Chondrocyte (in vitro differentiated cells): ENCODE results near the gene ABCD2. TPM values are rescaled to one million over a fixed set of nuclear protein-coding genes. Genes with fewer than 3 reads are reported as not detected.

Experiments used
- DNase-seq: peaks from one replicate; pipeline ENCODE4 v3.0.0; 2021; ENCODE audit warnings: mixed read lengths, low spot score
- H3K27ac Mint-ChIP-seq: one replicate; pipeline ENCODE4 v1.8.0; 2021; ENCODE audit warnings: mild to moderate bottlenecking, moderate library complexity, mixed read lengths; ENCODE audit not compliant: unreplicated experiment
- H3K27me3 Mint-ChIP-seq: 2 replicates; pipeline ENCODE4 v1.8.0; 2021; ENCODE audit warnings: low read depth, mixed read lengths
- H3K36me3 Mint-ChIP-seq: 2 replicates; pipeline ENCODE4 v1.8.0; 2021; ENCODE audit warnings: low read depth, mixed read lengths
- H3K4me1 Mint-ChIP-seq: 2 replicates; pipeline ENCODE4 v1.8.0; 2021; ENCODE audit warnings: low read depth, mild to moderate bottlenecking, mixed read lengths
- H3K4me3 Mint-ChIP-seq: one replicate; pipeline ENCODE4 v1.8.0; 2021; ENCODE audit warnings: mild to moderate bottlenecking, moderate library complexity, mixed read lengths; ENCODE audit not compliant: unreplicated experiment
- H3K9me3 Mint-ChIP-seq: 2 replicates; pipeline ENCODE4 v1.8.0; 2021; ENCODE audit warnings: low read depth, mixed read lengths
- CTCF ChIP-seq: fragments of 200-600 bp; sonication (generic); IDR thresholded peaks from 2 replicates; pipeline ENCODE4 v1.5.0; 2021; ENCODE audit warnings: antibody characterized with exemption, mild to moderate bottlenecking, moderate library complexity
- total RNA-seq: library from RNA; stranded (reverse); gene quantifications from 3 replicates; pipeline ENCODE4 v1.2.1, GENCODE V29; 2021

The ABCD2 gene
- total RNA-seq, 1 donor from 2014 or later, result 0.07 TPM

DNA sequence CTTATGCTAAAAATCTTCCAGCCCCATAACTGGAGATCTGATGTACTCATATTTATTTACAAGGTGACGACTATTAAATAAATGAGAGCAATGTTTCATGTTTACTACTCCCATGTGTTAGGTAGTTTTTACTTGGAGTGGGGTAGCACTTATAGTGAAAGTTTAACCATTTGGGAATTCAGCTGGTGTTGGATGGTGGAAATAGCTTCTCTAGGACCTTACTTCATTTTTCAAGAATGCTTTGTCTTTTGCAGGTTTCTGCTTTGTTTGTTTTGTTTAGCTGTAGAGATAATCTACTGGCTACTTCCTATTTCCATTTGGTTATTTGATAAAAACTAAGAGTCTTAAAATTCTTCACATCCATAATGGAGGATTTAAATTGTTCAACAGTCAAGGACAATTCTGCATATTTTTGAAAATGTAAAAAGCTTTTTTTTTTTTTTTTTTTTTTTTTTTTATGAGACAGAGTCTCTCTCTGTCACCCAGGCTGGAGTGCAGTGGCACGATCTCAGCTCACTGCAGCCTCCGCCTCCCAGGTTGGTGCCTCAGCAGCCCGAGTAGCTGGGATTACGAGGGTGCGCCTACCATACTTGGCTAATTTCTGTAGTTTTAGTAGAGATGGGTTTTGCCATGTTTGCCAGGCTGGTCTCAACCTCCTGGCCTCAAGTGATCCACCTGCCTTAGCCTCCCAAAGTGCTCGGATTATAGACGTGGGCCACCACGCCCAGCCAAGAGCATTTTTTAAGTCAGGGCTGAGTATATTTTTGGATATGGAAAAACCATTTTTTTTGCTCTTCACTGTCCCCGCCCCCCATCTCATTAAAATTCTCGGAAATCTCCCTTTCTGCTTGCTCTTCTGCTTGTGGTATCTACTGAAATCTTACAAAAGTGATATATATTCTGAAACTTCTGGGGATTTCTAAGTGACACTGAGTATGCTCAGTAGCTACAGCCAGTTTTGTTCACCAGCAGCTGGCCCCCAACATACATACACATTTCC, 1.4 kb upstream of the ABCD2 start:
- no peaks in the 10 kb centered on the region for H3K9me3 Mint-ChIP-seq
- peaks cover 4% of the 10 kb centered on the region for H3K4me1 Mint-ChIP-seq
- no peak overlapping the region for H3K4me3 Mint-ChIP-seq
- H3K27me3 Mint-ChIP-seq, result peaks cover 2% of the 10 kb centered on the region
- no peak for TF ChIP-seq CTCF
- H3K27ac Mint-ChIP-seq, result peak overlapping the region; percentile 1
- H3K36me3 Mint-ChIP-seq, result no peaks in the 10 kb centered on the region
- DNase-seq, result no peak

DNA sequence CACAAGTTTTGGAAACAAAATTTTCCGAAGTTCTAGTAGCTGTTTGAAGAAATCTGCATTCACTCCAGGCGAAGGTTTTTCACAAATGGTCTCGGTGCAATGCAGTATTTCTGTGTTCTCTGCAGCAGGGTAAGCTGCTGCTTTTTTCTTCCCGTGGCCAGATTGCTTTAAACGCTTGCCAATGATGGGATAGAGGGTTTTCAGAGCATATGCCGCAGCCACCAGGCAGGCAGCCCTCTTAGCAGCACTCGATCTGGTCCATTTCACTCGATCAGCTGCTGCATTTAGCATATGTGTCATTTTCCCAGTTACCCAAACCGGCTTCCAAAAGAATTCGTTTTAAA, 315 bp downstream of the ABCD2 start:
- H3K9me3 Mint-ChIP-seq, result no peaks in the 10 kb centered on the region
- H3K36me3 Mint-ChIP-seq, result no peaks in the 10 kb centered on the region
- peaks cover 4% of the 10 kb centered on the region for H3K4me1 Mint-ChIP-seq
- peaks cover 2% of the 10 kb centered on the region for H3K27me3 Mint-ChIP-seq
- no peak for TF ChIP-seq CTCF
- DNase-seq, result no peak
- no peak overlapping the region for H3K27ac Mint-ChIP-seq
- H3K4me3 Mint-ChIP-seq, result no peak overlapping the region

- H3K9me3 Mint-ChIP-seq, result no peaks in the 10 kb centered on the region
- H3K4me3 Mint-ChIP-seq, result peak overlapping the region; percentile 3
- H3K4me1 Mint-ChIP-seq, result peaks cover 4% of the 10 kb centered on the region
- H3K27ac Mint-ChIP-seq, result no peak overlapping the region
- H3K36me3 Mint-ChIP-seq, result no peaks in the 10 kb centered on the region
- no peak for TF ChIP-seq CTCF
- peaks cover 2% of the 10 kb centered on the region for H3K27me3 Mint-ChIP-seq
- no peak for DNase-seq
These were observed 902 bp downstream of the ABCD2 start for GRCh38 chr12:39618701-39619100.

DNA sequence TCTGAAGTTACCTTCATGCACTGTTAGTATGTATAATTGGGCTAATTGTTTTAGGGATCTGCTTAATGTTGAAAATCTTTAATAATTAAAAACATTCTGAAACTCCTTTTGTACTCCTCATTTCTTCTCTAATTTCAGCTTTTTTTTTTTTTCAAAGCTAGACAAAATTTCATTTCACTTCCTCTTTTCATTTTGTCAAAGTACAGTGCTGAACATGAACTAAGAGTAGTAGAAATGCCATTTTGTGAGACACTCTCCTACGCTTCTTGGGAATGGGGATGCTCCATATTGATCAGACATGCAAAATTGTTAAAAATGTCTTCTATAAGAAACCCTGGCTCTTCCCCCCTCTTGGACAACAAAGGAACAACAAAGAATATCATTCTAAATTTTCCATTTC, 1.7 kb downstream of the ABCD2 start:
- peaks cover 4% of the 10 kb centered on the region for H3K4me1 Mint-ChIP-seq
- H3K27ac Mint-ChIP-seq, result no peak overlapping the region
- TF ChIP-seq CTCF, result no peak
- no peaks in the 10 kb centered on the region for H3K36me3 Mint-ChIP-seq
- DNase-seq, result no peak
- H3K27me3 Mint-ChIP-seq, result peaks cover 2% of the 10 kb centered on the region
- no peaks in the 10 kb centered on the region for H3K9me3 Mint-ChIP-seq
- H3K4me3 Mint-ChIP-seq, result no peak overlapping the region

- peaks cover 4% of the 10 kb centered on the region for H3K4me1 Mint-ChIP-seq
- H3K4me3 Mint-ChIP-seq, result no peak overlapping the region
- H3K27me3 Mint-ChIP-seq, result peaks cover 2% of the 10 kb centered on the region
- no peak for DNase-seq
- no peak for TF ChIP-seq CTCF
- no peaks in the 10 kb centered on the region for H3K36me3 Mint-ChIP-seq
- no peaks in the 10 kb centered on the region for H3K9me3 Mint-ChIP-seq
- H3K27ac Mint-ChIP-seq, result no peak overlapping the region
These were observed 2.9 kb downstream of the ABCD2 start for GRCh38 chr12:39616666-39617065.
